Testis (tissue), 2 donors: Measurements from ENCODE around the gene ZNF860.

Experiments
- CTCF ChIP-seq, 3 experiments: fragments of 450-650 bp in 2 of 3; fragments of 200-600 bp in 1 of 3; sonication (generic) in 1 of 3; IDR thresholded peaks; one replicate each; pipeline ENCODE4 v1.5.1; 2016 to 2019; ENCODE audit warnings: antibody characterized with exemption in 3 of 3, mild to moderate bottlenecking in 2 of 3, moderate library complexity in 1 of 3
- POLR2A ChIP-seq: fragments of 450-650 bp; IDR thresholded peaks from one replicate; pipeline ENCODE4 v1.6.1; 2017; ENCODE audit warnings: antibody characterized with exemption, mild to moderate bottlenecking, moderate library complexity

GRCh38 chr3:31945738-31946052 is 35.9 kb upstream of the ZNF860 start:
- TF ChIP-seq CTCF (IDR thresholded peaks at IDR 0.05) (no peak), POLR2A (no peak)
